Stomach (tissue), 4 donors: ENCODE measurements around the gene PTPRG.

Experiments used
- EP300 ChIP-seq: sonication (generic); formaldehyde crosslinking; IDR thresholded peaks from one replicate; pipeline ENCODE4 v1.6.1; 2017; ENCODE audit warnings: antibody characterized with exemption
- POLR2A ChIP-seq, 4 donors: fragments of 450-650 bp; IDR thresholded peaks; one replicate each; pipeline ENCODE4 v1.6.1; 2016; ENCODE audit warnings: antibody characterized with exemption in 4 of 4, control low read depth in 2 of 4, mild to moderate bottlenecking in 1 of 4, moderate library complexity in 1 of 4
- POLR2AphosphoS5 ChIP-seq, 3 donors: sonication (generic); formaldehyde crosslinking; IDR thresholded peaks; one replicate each; pipeline ENCODE4 v1.6.1; 2016; ENCODE audit warnings: antibody characterized with exemption in 3 of 3
- TF ChIP-seq, protein P1 (sequence below), 7 experiments: fragments of 450-650 bp in 4 of 7; fragments of 200-600 bp in 3 of 7; sonication (generic) in 3 of 7; IDR thresholded peaks; one replicate each; pipeline ENCODE4 v1.5.1; 2016 to 2019; ENCODE audit warnings: antibody characterized with exemption in 7 of 7, control low read depth in 2 of 7, mild to moderate bottlenecking in 1 of 7

DNA sequence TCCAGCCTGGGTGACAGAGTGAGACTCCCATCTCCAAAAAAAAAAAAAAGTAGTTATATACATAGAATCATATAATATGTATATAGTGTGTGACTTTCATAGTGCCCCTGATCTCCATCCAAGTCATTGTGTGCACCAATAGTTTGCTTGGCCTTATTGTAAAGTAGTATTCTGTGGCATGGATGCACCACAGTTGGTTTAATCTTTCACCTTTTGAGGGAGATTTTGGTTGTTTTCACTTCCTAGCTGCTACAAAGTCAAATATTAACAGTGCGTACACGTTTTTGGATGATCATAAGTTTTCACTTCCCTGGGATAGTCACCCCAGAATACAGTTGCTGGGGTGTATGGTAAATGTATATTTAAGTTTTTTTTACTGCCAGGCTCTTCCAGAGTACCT lies 162.8 kb downstream of the PTPRG start:
- TF ChIP-seq, protein P1, sequence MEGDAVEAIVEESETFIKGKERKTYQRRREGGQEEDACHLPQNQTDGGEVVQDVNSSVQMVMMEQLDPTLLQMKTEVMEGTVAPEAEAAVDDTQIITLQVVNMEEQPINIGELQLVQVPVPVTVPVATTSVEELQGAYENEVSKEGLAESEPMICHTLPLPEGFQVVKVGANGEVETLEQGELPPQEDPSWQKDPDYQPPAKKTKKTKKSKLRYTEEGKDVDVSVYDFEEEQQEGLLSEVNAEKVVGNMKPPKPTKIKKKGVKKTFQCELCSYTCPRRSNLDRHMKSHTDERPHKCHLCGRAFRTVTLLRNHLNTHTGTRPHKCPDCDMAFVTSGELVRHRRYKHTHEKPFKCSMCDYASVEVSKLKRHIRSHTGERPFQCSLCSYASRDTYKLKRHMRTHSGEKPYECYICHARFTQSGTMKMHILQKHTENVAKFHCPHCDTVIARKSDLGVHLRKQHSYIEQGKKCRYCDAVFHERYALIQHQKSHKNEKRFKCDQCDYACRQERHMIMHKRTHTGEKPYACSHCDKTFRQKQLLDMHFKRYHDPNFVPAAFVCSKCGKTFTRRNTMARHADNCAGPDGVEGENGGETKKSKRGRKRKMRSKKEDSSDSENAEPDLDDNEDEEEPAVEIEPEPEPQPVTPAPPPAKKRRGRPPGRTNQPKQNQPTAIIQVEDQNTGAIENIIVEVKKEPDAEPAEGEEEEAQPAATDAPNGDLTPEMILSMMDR (IDR thresholded peaks at IDR 0.05): no peak
- no peak for TF ChIP-seq POLR2A (IDR thresholded peaks at IDR 0.05)
- TF ChIP-seq EP300: no peak
- no peak for TF ChIP-seq POLR2AphosphoS5 (IDR thresholded peaks at IDR 0.05)
